ENCODE data around the gene STARD13.
"Not testable (repeated sequence)": the region's sequence is repeated elsewhere in the genome, so short reads cannot be mapped to it uniquely, and the experiment has no call there.

Gene STARD13

GRCh38 chr13:33242984-33243617, 42.5 kb downstream of the STARD13 start:
- no peak for DNase-seq
- H3K56ac ChIP-seq (ENCODE audit: low read length): no peak overlapping the region
- H3K36me3 ChIP-seq (ENCODE audit: control insufficient read depth, insufficient read depth, low read length): no peaks in the 10 kb centered on the region
- no peak overlapping the region for H3K23ac ChIP-seq (ENCODE audit: low read length)
- H3K79me1 ChIP-seq (ENCODE audit: low read length): no peaks in the 10 kb centered on the region
- H3K4me1 ChIP-seq (ENCODE audit: control insufficient read depth, low read depth, low read length): no peaks in the 10 kb centered on the region
- H4K5ac ChIP-seq (ENCODE audit: low read length): no peak overlapping the region
- no peak overlapping the region for H3K18ac ChIP-seq (ENCODE audit: low read length)
- no peak overlapping the region for H2BK120ac ChIP-seq (ENCODE audit: low read depth, low read length)
- H3K9ac ChIP-seq (ENCODE audit: low read length): no peak overlapping the region
- H3K79me2 ChIP-seq (ENCODE audit: control insufficient read depth, insufficient read depth, low read length): no peaks in the 10 kb centered on the region
- no peak overlapping the region for H2AK5ac ChIP-seq (ENCODE audit: low read length)
- H3K4me3 ChIP-seq (ENCODE audit: low read length): no peak overlapping the region
- no peak overlapping the region for H4K8ac ChIP-seq (ENCODE audit: low read depth, low read length)
- H3K27ac ChIP-seq (ENCODE audit: low read depth, low read length): no peak overlapping the region
- no peaks in the 10 kb centered on the region for H3K27me3 ChIP-seq (ENCODE audit: insufficient read depth, low read length, poor library complexity)
- no CpG with 5 or more reads among the region's 2 CpGs for WGBS (ENCODE audit: extremely low coverage, insufficient coverage, low lambda C conversion rate)
- no peak overlapping the region for H3K4me2 ChIP-seq (ENCODE audit: low read length)
- H2BK15ac ChIP-seq (replicated peaks; ENCODE audit: low read depth): no peak overlapping the region
- H2BK5ac ChIP-seq (ENCODE audit: low read length): no peak overlapping the region
- no peak overlapping the region for H3K4ac ChIP-seq (ENCODE audit: low read depth, low read length)

- H4K8ac ChIP-seq (ENCODE audit: low read depth, low read length); H3K4me2 ChIP-seq (ENCODE audit: low read length); H2BK15ac ChIP-seq (replicated peaks; ENCODE audit: low read depth); H3K4ac ChIP-seq (ENCODE audit: low read depth, low read length); H3K23ac ChIP-seq (ENCODE audit: low read length); H3K4me1 ChIP-seq (ENCODE audit: control insufficient read depth, low read depth, low read length); H3K79me2 ChIP-seq (ENCODE audit: control insufficient read depth, insufficient read depth, low read length); H3K4me3 ChIP-seq (ENCODE audit: low read length); H3K27ac ChIP-seq (ENCODE audit: low read depth, low read length); H3K9ac ChIP-seq (ENCODE audit: low read length); H3K18ac ChIP-seq (ENCODE audit: low read length); H3K27me3 ChIP-seq (ENCODE audit: insufficient read depth, low read length, poor library complexity); H3K56ac ChIP-seq (ENCODE audit: low read length); DNase-seq; H3K36me3 ChIP-seq (ENCODE audit: control insufficient read depth, insufficient read depth, low read length); H2AK5ac ChIP-seq (ENCODE audit: low read length); H2BK5ac ChIP-seq (ENCODE audit: low read length); H4K5ac ChIP-seq (ENCODE audit: low read length); H3K79me1 ChIP-seq (ENCODE audit: low read length); H2BK120ac ChIP-seq (ENCODE audit: low read depth, low read length): not testable (repeated sequence)
- WGBS (ENCODE audit: extremely low coverage, insufficient coverage, low lambda C conversion rate): no CpG with 5 or more reads among the region's 6 CpGs
Measured at GRCh38 chr13:33242372-33242771, 43.2 kb downstream of the STARD13 start.

- H3K79me2 ChIP-seq (ENCODE audit: control insufficient read depth, insufficient read depth, low read length): no peaks in the 10 kb centered on the region
- H3K4me3 ChIP-seq (ENCODE audit: low read length): no peak overlapping the region
- no peak overlapping the region for H3K18ac ChIP-seq (ENCODE audit: low read length)
- H3K23ac ChIP-seq (ENCODE audit: low read length): no peak overlapping the region
- no peak for DNase-seq
- H2BK120ac ChIP-seq (ENCODE audit: low read depth, low read length): no peak overlapping the region
- H3K36me3 ChIP-seq (ENCODE audit: control insufficient read depth, insufficient read depth, low read length): no peaks in the 10 kb centered on the region
- no peak overlapping the region for H4K5ac ChIP-seq (ENCODE audit: low read length)
- H3K4me1 ChIP-seq (ENCODE audit: control insufficient read depth, low read depth, low read length): no peaks in the 10 kb centered on the region
- H2BK15ac ChIP-seq (replicated peaks; ENCODE audit: low read depth): no peak overlapping the region
- no peak overlapping the region for H3K4me2 ChIP-seq (ENCODE audit: low read length)
- no peaks in the 10 kb centered on the region for H3K79me1 ChIP-seq (ENCODE audit: low read length)
- no peak overlapping the region for H2BK5ac ChIP-seq (ENCODE audit: low read length)
- no peak overlapping the region for H4K8ac ChIP-seq (ENCODE audit: low read depth, low read length)
- H3K27me3 ChIP-seq (ENCODE audit: insufficient read depth, low read length, poor library complexity): no peaks in the 10 kb centered on the region
- no peak overlapping the region for H3K56ac ChIP-seq (ENCODE audit: low read length)
- no CpG with 5 or more reads among the region's 8 CpGs for WGBS (ENCODE audit: extremely low coverage, insufficient coverage, low lambda C conversion rate)
- no peak overlapping the region for H3K9ac ChIP-seq (ENCODE audit: low read length)
- no peak overlapping the region for H3K27ac ChIP-seq (ENCODE audit: low read depth, low read length)
- H3K4ac ChIP-seq (ENCODE audit: low read depth, low read length): no peak overlapping the region
- H2AK5ac ChIP-seq (ENCODE audit: low read length): no peak overlapping the region
Measured at GRCh38 chr13:33236021-33236420, 49.5 kb downstream of the STARD13 start.

- Histone ChIP-seq H3K4ac (ENCODE audit: low read depth, low read length) (no peak overlapping the region), H3K4me2 (ENCODE audit: low read length) (no peak overlapping the region), H2BK120ac (ENCODE audit: low read depth, low read length) (no peak overlapping the region), H3K18ac (ENCODE audit: low read length) (no peak overlapping the region), H3K4me3 (ENCODE audit: low read length) (no peak overlapping the region), H3K4me1 (ENCODE audit: control insufficient read depth, low read depth, low read length) (no peaks in the 10 kb centered on the region), H3K56ac (ENCODE audit: low read length) (no peak overlapping the region), H2AK5ac (ENCODE audit: low read length) (no peak overlapping the region), H3K79me1 (ENCODE audit: low read length) (no peaks in the 10 kb centered on the region), H3K9ac (ENCODE audit: low read length) (no peak overlapping the region), H2BK15ac (replicated peaks; ENCODE audit: low read depth) (no peak overlapping the region), H3K79me2 (ENCODE audit: control insufficient read depth, insufficient read depth, low read length) (no peaks in the 10 kb centered on the region), H4K8ac (ENCODE audit: low read depth, low read length) (no peak overlapping the region), H3K27ac (ENCODE audit: low read depth, low read length) (no peak overlapping the region), H4K5ac (ENCODE audit: low read length) (no peak overlapping the region), H3K27me3 (ENCODE audit: insufficient read depth, low read length, poor library complexity) (no peaks in the 10 kb centered on the region), H2BK5ac (ENCODE audit: low read length) (no peak overlapping the region), H3K23ac (ENCODE audit: low read length) (no peak overlapping the region), H3K36me3 (ENCODE audit: control insufficient read depth, insufficient read depth, low read length) (no peaks in the 10 kb centered on the region)
- no CpG with 5 or more reads among the region's 3 CpGs for WGBS (ENCODE audit: extremely low coverage, insufficient coverage, low lambda C conversion rate)
- no peak for DNase-seq
Measured at GRCh38 chr13:33235564-33235963, 50.0 kb downstream of the STARD13 start.

GRCh38 chr13:33235078-33235477, 50.5 kb downstream of the STARD13 start:
- H2AK5ac ChIP-seq (ENCODE audit: low read length): no peak overlapping the region
- DNase-seq: no peak
- no peaks in the 10 kb centered on the region for H3K79me1 ChIP-seq (ENCODE audit: low read length)
- H3K18ac ChIP-seq (ENCODE audit: low read length): no peak overlapping the region
- H4K5ac ChIP-seq (ENCODE audit: low read length): no peak overlapping the region
- no peak overlapping the region for H3K23ac ChIP-seq (ENCODE audit: low read length)
- H3K27me3 ChIP-seq (ENCODE audit: insufficient read depth, low read length, poor library complexity): no peaks in the 10 kb centered on the region
- H3K4ac ChIP-seq (ENCODE audit: low read depth, low read length): no peak overlapping the region
- no peak overlapping the region for H3K9ac ChIP-seq (ENCODE audit: low read length)
- no peaks in the 10 kb centered on the region for H3K4me1 ChIP-seq (ENCODE audit: control insufficient read depth, low read depth, low read length)
- H3K79me2 ChIP-seq (ENCODE audit: control insufficient read depth, insufficient read depth, low read length): no peaks in the 10 kb centered on the region
- H3K27ac ChIP-seq (ENCODE audit: low read depth, low read length): no peak overlapping the region
- H2BK15ac ChIP-seq (replicated peaks; ENCODE audit: low read depth): no peak overlapping the region
- no peak overlapping the region for H2BK120ac ChIP-seq (ENCODE audit: low read depth, low read length)
- no peak overlapping the region for H3K4me2 ChIP-seq (ENCODE audit: low read length)
- no peak overlapping the region for H3K4me3 ChIP-seq (ENCODE audit: low read length)
- H3K56ac ChIP-seq (ENCODE audit: low read length): no peak overlapping the region
- no peak overlapping the region for H4K8ac ChIP-seq (ENCODE audit: low read depth, low read length)
- H3K36me3 ChIP-seq (ENCODE audit: control insufficient read depth, insufficient read depth, low read length): no peaks in the 10 kb centered on the region
- no peak overlapping the region for H2BK5ac ChIP-seq (ENCODE audit: low read length)

GRCh38 chr13:33233547-33233946, 52.0 kb downstream of the STARD13 start:
- Histone ChIP-seq H3K9ac (ENCODE audit: low read length) (no peak overlapping the region), H4K8ac (ENCODE audit: low read depth, low read length) (no peak overlapping the region), H4K5ac (ENCODE audit: low read length) (no peak overlapping the region), H3K79me1 (ENCODE audit: low read length) (no peaks in the 10 kb centered on the region), H3K27ac (ENCODE audit: low read depth, low read length) (no peak overlapping the region), H3K4me1 (ENCODE audit: control insufficient read depth, low read depth, low read length) (peaks cover 8% of the 10 kb centered on the region), H3K23ac (ENCODE audit: low read length) (no peak overlapping the region), H3K27me3 (ENCODE audit: insufficient read depth, low read length, poor library complexity) (no peaks in the 10 kb centered on the region), H2BK5ac (ENCODE audit: low read length) (no peak overlapping the region), H2BK15ac (replicated peaks; ENCODE audit: low read depth) (no peak overlapping the region), H2AK5ac (ENCODE audit: low read length) (no peak overlapping the region), H3K18ac (ENCODE audit: low read length) (no peak overlapping the region), H2BK120ac (ENCODE audit: low read depth, low read length) (no peak overlapping the region), H3K79me2 (ENCODE audit: control insufficient read depth, insufficient read depth, low read length) (no peaks in the 10 kb centered on the region), H3K4me3 (ENCODE audit: low read length) (no peak overlapping the region), H3K4me2 (ENCODE audit: low read length) (no peak overlapping the region), H3K4ac (ENCODE audit: low read depth, low read length) (no peak overlapping the region), H3K36me3 (ENCODE audit: control insufficient read depth, insufficient read depth, low read length) (no peaks in the 10 kb centered on the region), H3K56ac (ENCODE audit: low read length) (no peak overlapping the region)
- WGBS (ENCODE audit: extremely low coverage, insufficient coverage, low lambda C conversion rate): no CpG with 5 or more reads among the region's 5 CpGs
- no peak for DNase-seq
